ENCODE results near the gene PCNT.

The PCNT gene

GRCh38 chr21:46409641-46410406 is 85.9 kb downstream of the PCNT start:
- DNase-seq (ENCODE audit: low spot score), result no peak

- no peak for DNase-seq (ENCODE audit: low spot score)
Observed at GRCh38 chr21:46410516-46410915, 86.6 kb downstream of the PCNT start.

GRCh38 chr21:46411236-46411635 is 87.3 kb downstream of the PCNT start:
- no peak for DNase-seq (ENCODE audit: low spot score)

GRCh38 chr21:46411691-46412090 is 87.7 kb downstream of the PCNT start:
- DNase-seq (ENCODE audit: low spot score), result no peak

GRCh38 chr21:46412521-46413364 is 88.8 kb downstream of the PCNT start:
- no peak for DNase-seq (ENCODE audit: low spot score)

GRCh38 chr21:46413365-46413696 is 89.4 kb downstream of the PCNT start:
- no peak for DNase-seq (ENCODE audit: low spot score)

GRCh38 chr21:46414965-46415275 is 91.0 kb downstream of the PCNT start:
- no peak for DNase-seq (ENCODE audit: low spot score)

- no peak for DNase-seq (ENCODE audit: low spot score)
Observed at GRCh38 chr21:46416551-46416950, 92.6 kb downstream of the PCNT start.

GRCh38 chr21:46418265-46418946 is 94.5 kb downstream of the PCNT start:
- DNase-seq (ENCODE audit: low spot score), result no peak

GRCh38 chr21:46420241-46421190 is 96.6 kb downstream of the PCNT start:
- peak; percentile 36 for DNase-seq (ENCODE audit: low spot score)

GRCh38 chr21:46421191-46421750 is 97.3 kb downstream of the PCNT start:
- no peak for DNase-seq (ENCODE audit: low spot score)

GRCh38 chr21:46421756-46422555 is 98.0 kb downstream of the PCNT start:
- DNase-seq (ENCODE audit: low spot score), result no peak

- no peak for DNase-seq (ENCODE audit: low spot score)
Observed at GRCh38 chr21:46422636-46423241, 98.8 kb downstream of the PCNT start.

- DNase-seq (ENCODE audit: low spot score), result no peak
Observed at GRCh38 chr21:46423546-46424038, 99.6 kb downstream of the PCNT start.

- peak; percentile 34 for DNase-seq (ENCODE audit: low spot score)
Observed at GRCh38 chr21:46424039-46424591, 100.2 kb downstream of the PCNT start.

GRCh38 chr21:46424621-46425020 is 100.7 kb downstream of the PCNT start:
- no peak for DNase-seq (ENCODE audit: low spot score)

- DNase-seq (ENCODE audit: low spot score), result no peak
Observed at GRCh38 chr21:46425041-46425440, 101.1 kb downstream of the PCNT start.

GRCh38 chr21:46425571-46425970 is 101.6 kb downstream of the PCNT start:
- no peak for DNase-seq (ENCODE audit: low spot score)

- DNase-seq (ENCODE audit: low spot score), result no peak
Observed at GRCh38 chr21:46426313-46427046, 102.5 kb downstream of the PCNT start.

Measured in HuH-7 (cell line).